PFSK-1 (cell line): ENCODE results near the gene SRPX.

Experiments used
- POLR2AphosphoS5 ChIP-seq: IDR thresholded peaks from 2 replicates; pipeline ENCODE4 v1.6.1; 2012; ENCODE audit warnings: low read depth, mild to moderate bottlenecking, control low read depth, low read length, moderate library complexity
- REST ChIP-seq, 2 experiments: IDR thresholded peaks; 2 replicates each; pipeline versions ENCODE4 v1.6.1 to v1.8.0; 2011 to 2012; ENCODE audit warnings: low read depth in 2 of 2, low read length in 2 of 2, control low read depth in 1 of 2, inconsistent platforms in 1 of 2, mild to moderate bottlenecking in 1 of 2, moderate library complexity in 1 of 2; ENCODE audit not compliant: insufficient read depth in 1 of 2
- TAF1 ChIP-seq: IDR thresholded peaks from 2 replicates; pipeline ENCODE4 v1.6.1; 2012; ENCODE audit warnings: low read length, control low read depth, borderline replicate concordance; ENCODE audit not compliant: insufficient read depth

- TF ChIP-seq TAF1, result no peak
- TF ChIP-seq POLR2AphosphoS5, result no peak
- TF ChIP-seq REST (IDR thresholded peaks at IDR 0.05; ENCODE audit: insufficient read depth in 1 of 2, low read depth in 2 of 2, low read length in 2 of 2), result no peak
Observed at GRCh38 chrX:38108364-38108763, 112.3 kb downstream of the SRPX start.
